GM12878 (cell line): ENCODE data around the gene UBE2I. TPM values are rescaled to one million over a fixed set of nuclear protein-coding genes. Genes with fewer than 3 reads are reported as not detected.

Experiments
- ATAC-seq: fragments of 200-7000 bp; cut with Tn5 transposase; 3 replicates; pipeline ENCODE4 v1.9.1; 2020; ENCODE audit warnings: mild to moderate bottlenecking, moderate library complexity
- BruUV-seq: library from RNA; stranded (reverse); fragments of 400-500 nt; replicated peaks from 2 replicates; lab custom pipeline; 2021; lab: Mats Ljungman, UMichigan
- CTCF ChIA-PET: fragments of 300-600 bp; sonication (Branson Sonifier 250); formaldehyde crosslinking; extraction: SDS; loops from one replicate; lab custom pipeline; 2021; ENCODE audit warnings: inconsistent platforms; lab: Yijun Ruan, JAX
- POLR2A ChIA-PET: fragments of 350-600 bp; formaldehyde crosslinking; extraction: SDS; loops from one replicate; lab custom pipeline; 2021; ENCODE audit warnings: inconsistent platforms; lab: Charles Lee
- RAD21 ChIA-PET: fragments of 300-600 bp; sonication (Branson Sonifier 250); formaldehyde crosslinking; loops from one replicate; lab custom pipeline; 2023; ENCODE audit warnings: antibody characterized with exemption; ENCODE audit not compliant: unreplicated experiment; lab: Charles Lee
- SMC1A ChIA-PET: fragments of 300-600 bp; sonication (Branson Sonifier 250); formaldehyde crosslinking; loops from one replicate; lab custom pipeline; 2023; ENCODE audit not compliant: unreplicated experiment, uncharacterized antibody; lab: Charles Lee
- DNase-seq: peaks from one replicate; pipeline ENCODE4 v3.0.0-alpha.2; 2011; ENCODE audit warnings: low read depth, low spot score
- FAIRE-seq: peaks from 3 replicates; lab custom pipeline; 2011; peaks lifted over from hg19 to GRCh38; lab: Jason Lieb, UNC
- H2AFZ ChIP-seq: 2 replicates; pipeline ENCODE4 v1.6.0; 2011; ENCODE audit warnings: low read depth, low read length, control low read depth; ENCODE audit not compliant: control insufficient read depth
- H3K27ac ChIP-seq: 2 replicates; pipeline ENCODE4 v1.5.1; 2011; ENCODE audit warnings: control low read depth; ENCODE audit not compliant: control insufficient read depth, insufficient read depth
- H3K27me3 ChIP-seq, 2 experiments: replicated peaks in 1 of 2; 2 replicates each; pipeline versions ENCODE4 v1.6.0 to v1.6.1; 2011; ENCODE audit warnings: low read length in 1 of 2; ENCODE audit not compliant: control insufficient read depth in 2 of 2, insufficient read depth in 2 of 2
- H3K36me3 ChIP-seq, 2 experiments: 2 replicates each; pipeline ENCODE4 v1.5.1; 2011; ENCODE audit warnings: low read length in 1 of 2; ENCODE audit not compliant: control insufficient read depth in 2 of 2, insufficient read depth in 2 of 2
- H3K4me1 ChIP-seq: 2 replicates; pipeline ENCODE4 v1.6.1; 2011; ENCODE audit warnings: mild to moderate bottlenecking, low read length, moderate library complexity, mixed read lengths; ENCODE audit not compliant: control insufficient read depth, insufficient read depth
- H3K4me2 ChIP-seq: 2 replicates; pipeline ENCODE4 v1.6.0; 2011; ENCODE audit warnings: control low read depth; ENCODE audit not compliant: control insufficient read depth, insufficient read depth
- H3K4me3 ChIP-seq: fragments of 200-600 bp; sonication (generic); 2 replicates; pipeline ENCODE4 v1.5.1; 2016
- H3K79me2 ChIP-seq: 2 replicates; pipeline ENCODE4 v1.6.0; 2011; ENCODE audit warnings: low read length; ENCODE audit not compliant: control insufficient read depth, insufficient read depth
- H3K9ac ChIP-seq: 2 replicates; pipeline ENCODE4 v1.8.0; 2011; ENCODE audit warnings: low read length, control low read depth, mixed read lengths; ENCODE audit not compliant: control insufficient read depth, insufficient read depth
- H3K9me3 ChIP-seq: replicated peaks from 3 replicates; pipeline ENCODE4 v1.5.1; 2011; ENCODE audit warnings: mild to moderate bottlenecking, low read length; ENCODE audit not compliant: control insufficient read depth, insufficient read depth
- H4K20me1 ChIP-seq: 2 replicates; pipeline ENCODE4 v1.6.0; 2011; ENCODE audit not compliant: control insufficient read depth, insufficient read depth
- CBFB ChIP-seq: IDR thresholded peaks from 2 replicates; pipeline ENCODE4 v1.6.1; 2016; ENCODE audit warnings: antibody characterized with exemption, low read depth
- CREM ChIP-seq: IDR thresholded peaks from 2 replicates; pipeline ENCODE4 v1.6.1; 2014; ENCODE audit warnings: antibody characterized with exemption, low read depth
- DPF2 ChIP-seq: fragments of 450-650 bp; IDR thresholded peaks from 2 replicates; pipeline ENCODE4 v1.6.1; 2017; ENCODE audit warnings: mild to moderate bottlenecking
- EZH2 ChIP-seq: IDR thresholded peaks from 2 replicates; pipeline ENCODE4 v1.6.1; 2012; ENCODE audit warnings: low read depth, mild to moderate bottlenecking, control low read depth, inconsistent platforms, low read length, borderline replicate concordance; ENCODE audit not compliant: control insufficient read depth
- NR2F1 ChIP-seq: fragments of 450-650 bp; conservative IDR thresholded peaks from 2 replicates; pipeline ENCODE4 v1.6.1; 2017; ENCODE audit warnings: mild to moderate bottlenecking
- RAD21 ChIP-seq: IDR thresholded peaks from 2 replicates; pipeline ENCODE4 v1.6.1; 2011; ENCODE audit warnings: mild to moderate bottlenecking, low read depth, low read length, moderate library complexity; ENCODE audit not compliant: insufficient read depth
- SPI1 ChIP-seq: IDR thresholded peaks from 2 replicates; pipeline ENCODE4 v1.6.1; 2011; ENCODE audit warnings: low read depth, mild to moderate bottlenecking, low read length, moderate library complexity, borderline replicate concordance; ENCODE audit not compliant: insufficient read depth
- TCF3 ChIP-seq: IDR thresholded peaks from 2 replicates; pipeline ENCODE4 v1.6.1; 2012; ENCODE audit warnings: low read depth, mild to moderate bottlenecking, low read length, borderline replicate concordance; ENCODE audit not compliant: insufficient read depth
- ZSCAN29 ChIP-seq: fragments of 450-650 bp; IDR thresholded peaks from 2 replicates; pipeline ENCODE4 v1.6.1; 2017; ENCODE audit warnings: mild to moderate bottlenecking, moderate library complexity
- WGBS: methylation state at CpG from one replicate; pipeline ENCODE4 v1.1.6; 2016; ENCODE audit warnings: low lambda C conversion rate; ENCODE audit not compliant: insufficient replicate concordance, insufficient coverage; ENCODE audit errors: missing lambda C conversion rate; 5-methylcytosine and 5-hydroxymethylcytosine counted together
- in situ Hi-C: fragments of 300-500 bp; cut with MboI; formaldehyde crosslinking; loops from 9 replicates; pipeline ENCODE4 v1.14.3; 2018; ENCODE audit warnings: mixed read lengths
- intact Hi-C: fragments of 100-400 bp; cut with micrococcal nuclease; formaldehyde crosslinking; loops from one replicate; pipeline ENCODE4 v1.14.2; 2022; ENCODE audit not compliant: unreplicated experiment
- polyA plus RNA-seq, 11 experiments: library from polyadenylated mRNA; depleted of rRNA in 4 of 11; unstranded in 6 of 11; stranded (reverse) in 5 of 11; fragments of >200 nt; fragmentation: Nextera tagmentation in 4 of 11; fragmentation: Illumina TruSeq in 1 of 11; extraction: Ambion mirVana in 4 of 11; extraction: Trizol in 1 of 11; gene quantifications; 1 replicate in 1 of 11; 2 replicates in 10 of 11; pipeline versions ENCODE4 v1.2.1 to v1.2.3, GENCODE V29; 2011 to 2016; ENCODE audit warnings: inconsistent platforms in 2 of 11, missing spikeins in 2 of 11, low read depth in 1 of 11
- total RNA-seq, 4 experiments: library from RNA; depleted of rRNA in 3 of 4; stranded (reverse); fragments of >200 nt in 3 of 4; fragmentation: Illumina TruSeq in 1 of 4; extraction: Trizol in 1 of 4; gene quantifications; 2 replicates each; pipeline versions ENCODE4 v1.2.1 to v1.2.3, GENCODE V29; 2013 to 2021
- TF ChIP-seq, protein P1 (sequence below): fragments of 450-650 bp; formaldehyde crosslinking; IDR thresholded peaks from 2 replicates; pipeline ENCODE4 v1.4.0; 2020; ENCODE audit warnings: mild to moderate bottlenecking, moderate library complexity
- TF ChIP-seq, protein P2 (sequence below): fragments of 450-650 bp; IDR thresholded peaks from 2 replicates; pipeline ENCODE4 v1.6.1; 2017; ENCODE audit warnings: mild to moderate bottlenecking, moderate library complexity
- TF ChIP-seq, protein P3 (sequence below): IDR thresholded peaks from 2 replicates; pipeline ENCODE4 v1.6.1; 2012; ENCODE audit warnings: low read depth, low read length, improper control_type of control experiment

The UBE2I gene
- total and polyA plus RNA-seq, 10 of the 15 experiments (the other 5 are each of a cell fraction or from before 2014, with no cell fraction given): 47.5 to 243 (median 194) TPM

DNA sequence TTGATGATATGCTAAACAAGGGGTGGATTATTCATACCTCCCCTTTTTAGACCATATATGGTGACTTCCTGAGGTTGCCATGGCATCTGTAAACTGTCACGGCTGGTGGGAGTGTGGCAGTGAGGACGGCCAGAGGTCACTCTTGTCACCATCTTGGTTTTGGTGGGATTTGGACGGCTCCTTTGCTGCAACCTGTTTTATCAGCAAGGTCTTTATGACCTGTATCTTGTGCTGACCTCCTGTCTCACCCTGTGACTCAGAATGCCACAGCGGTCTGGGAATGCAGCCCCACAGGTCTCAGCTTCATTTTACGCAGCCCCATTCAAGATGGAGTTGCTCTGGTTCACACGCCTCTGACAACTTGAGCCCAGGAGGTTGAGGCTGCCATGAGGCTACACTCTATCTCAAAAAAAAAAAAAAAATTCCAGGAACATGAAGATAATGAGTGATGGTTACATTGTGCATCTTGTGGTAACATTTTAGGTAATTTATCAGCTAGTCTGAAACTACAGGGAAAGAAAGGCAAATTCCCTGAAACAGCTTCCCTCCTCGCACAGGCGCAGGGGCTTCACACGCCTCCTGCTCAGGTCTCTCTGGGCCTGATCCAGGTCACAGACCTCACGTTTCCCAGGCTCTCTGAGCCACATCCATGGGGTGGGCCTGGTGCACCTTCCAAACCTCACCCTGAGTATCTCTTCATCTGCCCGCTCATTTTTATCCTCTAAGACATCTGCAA is 15.3 kb upstream of the UBE2I start:
- no peak overlapping the region for H3K9ac ChIP-seq
- FAIRE-seq (no peak), ATAC-seq (no peak; the same call in 2 of the 3 replicates), DNase-seq (no peak)
- no peak overlapping the region for H2AFZ ChIP-seq
- H3K27ac ChIP-seq: no peak overlapping the region
- no peaks in the 10 kb centered on the region for H3K9me3 ChIP-seq
- ChIA-PET SMC1A (no interaction called here), RAD21 (no interaction called here), CTCF (no interaction called here), POLR2A (no interaction called here)
- WGBS: 43% methylated on average over 11 of the region's 11 CpGs
- intact Hi-C loops: no loop called here
- H3K79me2 ChIP-seq: no peaks in the 10 kb centered on the region
- no peak overlapping the region for H3K4me2 ChIP-seq
- no peak overlapping the region for H3K4me3 ChIP-seq
- H3K4me1 ChIP-seq: no peaks in the 10 kb centered on the region
- H4K20me1 ChIP-seq: no peaks in the 10 kb centered on the region
- no peaks in the 10 kb centered on the region for H3K36me3 ChIP-seq
- in situ Hi-C loops: no loop called here
- BruUV-seq: no TSS peak
- H3K27me3 ChIP-seq: no peaks in the 10 kb centered on the region; a peak in 1 of 4 replicates
- TF ChIP-seq CBFB: no peak
- TF ChIP-seq, protein P1, sequence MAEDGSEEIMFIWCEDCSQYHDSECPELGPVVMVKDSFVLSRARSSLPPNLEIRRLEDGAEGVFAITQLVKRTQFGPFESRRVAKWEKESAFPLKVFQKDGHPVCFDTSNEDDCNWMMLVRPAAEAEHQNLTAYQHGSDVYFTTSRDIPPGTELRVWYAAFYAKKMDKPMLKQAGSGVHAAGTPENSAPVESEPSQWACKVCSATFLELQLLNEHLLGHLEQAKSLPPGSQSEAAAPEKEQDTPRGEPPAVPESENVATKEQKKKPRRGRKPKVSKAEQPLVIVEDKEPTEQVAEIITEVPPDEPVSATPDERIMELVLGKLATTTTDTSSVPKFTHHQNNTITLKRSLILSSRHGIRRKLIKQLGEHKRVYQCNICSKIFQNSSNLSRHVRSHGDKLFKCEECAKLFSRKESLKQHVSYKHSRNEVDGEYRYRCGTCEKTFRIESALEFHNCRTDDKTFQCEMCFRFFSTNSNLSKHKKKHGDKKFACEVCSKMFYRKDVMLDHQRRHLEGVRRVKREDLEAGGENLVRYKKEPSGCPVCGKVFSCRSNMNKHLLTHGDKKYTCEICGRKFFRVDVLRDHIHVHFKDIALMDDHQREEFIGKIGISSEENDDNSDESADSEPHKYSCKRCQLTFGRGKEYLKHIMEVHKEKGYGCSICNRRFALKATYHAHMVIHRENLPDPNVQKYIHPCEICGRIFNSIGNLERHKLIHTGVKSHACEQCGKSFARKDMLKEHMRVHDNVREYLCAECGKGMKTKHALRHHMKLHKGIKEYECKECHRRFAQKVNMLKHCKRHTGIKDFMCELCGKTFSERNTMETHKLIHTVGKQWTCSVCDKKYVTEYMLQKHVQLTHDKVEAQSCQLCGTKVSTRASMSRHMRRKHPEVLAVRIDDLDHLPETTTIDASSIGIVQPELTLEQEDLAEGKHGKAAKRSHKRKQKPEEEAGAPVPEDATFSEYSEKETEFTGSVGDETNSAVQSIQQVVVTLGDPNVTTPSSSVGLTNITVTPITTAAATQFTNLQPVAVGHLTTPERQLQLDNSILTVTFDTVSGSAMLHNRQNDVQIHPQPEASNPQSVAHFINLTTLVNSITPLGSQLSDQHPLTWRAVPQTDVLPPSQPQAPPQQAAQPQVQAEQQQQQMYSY (CRISPR knock-in tag): no peak
- TF ChIP-seq ZSCAN29: no peak
- no peak for TF ChIP-seq EZH2
- TF ChIP-seq, protein P2, sequence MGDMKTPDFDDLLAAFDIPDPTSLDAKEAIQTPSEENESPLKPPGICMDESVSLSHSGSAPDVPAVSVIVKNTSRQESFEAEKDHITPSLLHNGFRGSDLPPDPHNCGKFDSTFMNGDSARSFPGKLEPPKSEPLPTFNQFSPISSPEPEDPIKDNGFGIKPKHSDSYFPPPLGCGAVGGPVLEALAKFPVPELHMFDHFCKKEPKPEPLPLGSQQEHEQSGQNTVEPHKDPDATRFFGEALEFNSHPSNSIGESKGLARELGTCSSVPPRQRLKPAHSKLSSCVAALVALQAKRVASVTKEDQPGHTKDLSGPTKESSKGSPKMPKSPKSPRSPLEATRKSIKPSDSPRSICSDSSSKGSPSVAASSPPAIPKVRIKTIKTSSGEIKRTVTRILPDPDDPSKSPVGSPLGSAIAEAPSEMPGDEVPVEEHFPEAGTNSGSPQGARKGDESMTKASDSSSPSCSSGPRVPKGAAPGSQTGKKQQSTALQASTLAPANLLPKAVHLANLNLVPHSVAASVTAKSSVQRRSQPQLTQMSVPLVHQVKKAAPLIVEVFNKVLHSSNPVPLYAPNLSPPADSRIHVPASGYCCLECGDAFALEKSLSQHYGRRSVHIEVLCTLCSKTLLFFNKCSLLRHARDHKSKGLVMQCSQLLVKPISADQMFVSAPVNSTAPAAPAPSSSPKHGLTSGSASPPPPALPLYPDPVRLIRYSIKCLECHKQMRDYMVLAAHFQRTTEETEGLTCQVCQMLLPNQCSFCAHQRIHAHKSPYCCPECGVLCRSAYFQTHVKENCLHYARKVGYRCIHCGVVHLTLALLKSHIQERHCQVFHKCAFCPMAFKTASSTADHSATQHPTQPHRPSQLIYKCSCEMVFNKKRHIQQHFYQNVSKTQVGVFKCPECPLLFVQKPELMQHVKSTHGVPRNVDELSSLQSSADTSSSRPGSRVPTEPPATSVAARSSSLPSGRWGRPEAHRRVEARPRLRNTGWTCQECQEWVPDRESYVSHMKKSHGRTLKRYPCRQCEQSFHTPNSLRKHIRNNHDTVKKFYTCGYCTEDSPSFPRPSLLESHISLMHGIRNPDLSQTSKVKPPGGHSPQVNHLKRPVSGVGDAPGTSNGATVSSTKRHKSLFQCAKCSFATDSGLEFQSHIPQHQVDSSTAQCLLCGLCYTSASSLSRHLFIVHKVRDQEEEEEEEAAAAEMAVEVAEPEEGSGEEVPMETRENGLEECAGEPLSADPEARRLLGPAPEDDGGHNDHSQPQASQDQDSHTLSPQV: 0 out of 2 replicates have a peak, but pooled peaks have one; percentile 33
- TF ChIP-seq, protein P3, sequence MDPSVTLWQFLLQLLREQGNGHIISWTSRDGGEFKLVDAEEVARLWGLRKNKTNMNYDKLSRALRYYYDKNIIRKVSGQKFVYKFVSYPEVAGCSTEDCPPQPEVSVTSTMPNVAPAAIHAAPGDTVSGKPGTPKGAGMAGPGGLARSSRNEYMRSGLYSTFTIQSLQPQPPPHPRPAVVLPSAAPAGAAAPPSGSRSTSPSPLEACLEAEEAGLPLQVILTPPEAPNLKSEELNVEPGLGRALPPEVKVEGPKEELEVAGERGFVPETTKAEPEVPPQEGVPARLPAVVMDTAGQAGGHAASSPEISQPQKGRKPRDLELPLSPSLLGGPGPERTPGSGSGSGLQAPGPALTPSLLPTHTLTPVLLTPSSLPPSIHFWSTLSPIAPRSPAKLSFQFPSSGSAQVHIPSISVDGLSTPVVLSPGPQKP: 0 out of 2 replicates have a peak, but pooled peaks have one; percentile 35
- no peak for TF ChIP-seq SPI1
- TF ChIP-seq CREM: no peak
- no peak for TF ChIP-seq TCF3
- no peak for TF ChIP-seq DPF2
- TF ChIP-seq NR2F1: 0 out of 2 replicates have a peak, but pooled peaks have one; percentile 22
- TF ChIP-seq RAD21: no peak
